Tibial nerve (tissue), 4 donors: Measurements from ENCODE around the gene FAM163B. TPM values are rescaled to one million over a fixed set of nuclear protein-coding genes. Genes with fewer than 3 reads are reported as not detected.

Source experiments
- DNase-seq, 2 donors: peaks; one replicate each; pipeline ENCODE4 v3.0.0-alpha.2; 2019; ENCODE audit warnings: low spot score in 2 of 2
- H3K27ac ChIP-seq, 4 donors: fragments of 200-600 bp; sonication (generic) in 3 of 4; one replicate each; pipeline ENCODE4 v1.5.1; 2017 to 2019; ENCODE audit warnings: mild to moderate bottlenecking in 1 of 4
- H3K27me3 ChIP-seq, 2 donors: fragments of 200-600 bp; sonication (generic) in 1 of 2; one replicate each; pipeline versions ENCODE4 v1.5.1 to v1.6.0; 2017 to 2019
- H3K36me3 ChIP-seq, 3 donors: fragments of 200-600 bp; sonication (generic); one replicate each; pipeline ENCODE4 v1.5.1; 2018 to 2019
- H3K4me1 ChIP-seq, 4 donors: fragments of 200-600 bp; sonication (generic) in 3 of 4; one replicate each; pipeline ENCODE4 v1.5.1; 2017 to 2019
- H3K4me3 ChIP-seq, 4 donors: fragments of 200-600 bp; sonication (generic) in 3 of 4; one replicate each; pipeline ENCODE4 v1.5.1; 2017 to 2019; ENCODE audit warnings: mild to moderate bottlenecking in 1 of 4, moderate library complexity in 1 of 4
- H3K9me3 ChIP-seq, 4 donors: fragments of 200-600 bp; sonication (generic) in 3 of 4; one replicate each; pipeline ENCODE4 v1.5.1; 2017 to 2019
- EP300 ChIP-seq, 2 donors: sonication (generic); formaldehyde crosslinking; IDR thresholded peaks; one replicate each; pipeline ENCODE4 v1.6.1; 2017; ENCODE audit warnings: antibody characterized with exemption in 2 of 2, mild to moderate bottlenecking in 1 of 2
- POLR2A ChIP-seq, 2 donors: fragments of 450-650 bp; IDR thresholded peaks; one replicate each; pipeline ENCODE4 v1.6.1; 2017; ENCODE audit warnings: antibody characterized with exemption in 2 of 2, mild to moderate bottlenecking in 2 of 2, moderate library complexity in 2 of 2
- WGBS, 2 donors: methylation state at CpG; one replicate each; pipeline ENCODE4 v1.1.5; 2018; 5-methylcytosine and 5-hydroxymethylcytosine counted together
- total RNA-seq, 4 donors: library from RNA; depleted of rRNA; stranded (reverse); fragments of >200 nt; gene quantifications; one replicate each; pipeline ENCODE4 v1.1.0, GENCODE V29; 2016
- TF ChIP-seq, protein P1 (sequence below), 5 experiments: fragments of 200-600 bp in 3 of 5; fragments of 450-650 bp in 2 of 5; sonication (generic) in 3 of 5; IDR thresholded peaks; one replicate each; pipeline ENCODE4 v1.5.1; 2016 to 2019; ENCODE audit warnings: antibody characterized with exemption in 5 of 5, mild to moderate bottlenecking in 3 of 5, moderate library complexity in 2 of 5

The FAM163B gene
- total RNA-seq, 4 donors from 2014 or later: 0.90 to 2.2 (median 1.0) TPM; not detected in 1

DNA sequence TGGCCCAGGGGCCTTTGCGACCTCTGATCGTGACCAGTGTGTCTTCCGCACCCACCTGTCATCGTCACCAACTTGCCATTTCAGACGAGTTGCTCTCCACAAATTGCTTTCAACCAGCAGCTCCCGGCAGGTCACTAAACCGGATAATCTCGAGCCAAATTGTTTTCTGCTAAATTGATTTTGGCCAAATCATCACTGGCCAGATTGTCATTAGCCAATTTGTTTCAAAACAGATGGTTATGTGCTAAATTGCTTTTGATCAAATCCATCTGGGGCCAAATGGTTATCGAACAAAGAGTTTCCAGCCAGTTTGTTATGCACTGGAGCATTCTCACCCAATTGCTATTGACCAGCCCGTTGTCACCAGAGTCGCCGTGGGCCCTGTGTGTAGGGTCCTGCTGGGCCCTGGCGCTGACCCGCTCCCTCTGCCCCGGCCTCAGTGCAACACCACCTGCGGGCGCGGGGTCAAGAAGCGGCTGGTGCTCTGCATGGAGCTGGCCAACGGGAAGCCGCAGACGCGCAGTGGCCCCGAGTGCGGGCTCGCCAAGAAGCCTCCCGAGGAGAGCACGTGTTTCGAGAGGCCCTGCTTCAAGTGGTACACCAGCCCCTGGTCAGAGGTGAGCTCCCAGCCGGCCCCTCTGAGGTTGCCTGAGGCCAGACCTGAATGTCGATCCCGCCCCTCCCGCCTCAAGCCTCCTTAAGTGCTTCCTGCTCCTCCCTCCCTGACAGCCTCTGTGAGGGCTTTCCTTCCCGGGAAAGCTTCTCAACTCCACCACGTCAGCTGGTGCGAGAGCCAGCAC lies 39.1 kb downstream of the FAM163B start:
- 63 to 73% methylated on average over 19 to 36 of the region's 36 CpGs for WGBS, 2 donors
- no peak overlapping the region for H3K27ac ChIP-seq
- no peaks in the 10 kb centered on the region for H3K9me3 ChIP-seq
- H3K36me3 ChIP-seq: no peaks in the 10 kb centered on the region
- DNase-seq: no peak
- peaks cover 0 to 22% of the 10 kb centered on the region in 2 donors for H3K27me3 ChIP-seq
- peaks cover 0 to 20% (median 2%) of the 10 kb centered on the region in 4 donors for H3K4me1 ChIP-seq
- no peak overlapping the region for H3K4me3 ChIP-seq
- no peak for TF ChIP-seq EP300 (IDR thresholded peaks at IDR 0.05)
- TF ChIP-seq, protein P1, sequence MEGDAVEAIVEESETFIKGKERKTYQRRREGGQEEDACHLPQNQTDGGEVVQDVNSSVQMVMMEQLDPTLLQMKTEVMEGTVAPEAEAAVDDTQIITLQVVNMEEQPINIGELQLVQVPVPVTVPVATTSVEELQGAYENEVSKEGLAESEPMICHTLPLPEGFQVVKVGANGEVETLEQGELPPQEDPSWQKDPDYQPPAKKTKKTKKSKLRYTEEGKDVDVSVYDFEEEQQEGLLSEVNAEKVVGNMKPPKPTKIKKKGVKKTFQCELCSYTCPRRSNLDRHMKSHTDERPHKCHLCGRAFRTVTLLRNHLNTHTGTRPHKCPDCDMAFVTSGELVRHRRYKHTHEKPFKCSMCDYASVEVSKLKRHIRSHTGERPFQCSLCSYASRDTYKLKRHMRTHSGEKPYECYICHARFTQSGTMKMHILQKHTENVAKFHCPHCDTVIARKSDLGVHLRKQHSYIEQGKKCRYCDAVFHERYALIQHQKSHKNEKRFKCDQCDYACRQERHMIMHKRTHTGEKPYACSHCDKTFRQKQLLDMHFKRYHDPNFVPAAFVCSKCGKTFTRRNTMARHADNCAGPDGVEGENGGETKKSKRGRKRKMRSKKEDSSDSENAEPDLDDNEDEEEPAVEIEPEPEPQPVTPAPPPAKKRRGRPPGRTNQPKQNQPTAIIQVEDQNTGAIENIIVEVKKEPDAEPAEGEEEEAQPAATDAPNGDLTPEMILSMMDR (IDR thresholded peaks at IDR 0.05): no peak
- TF ChIP-seq POLR2A (IDR thresholded peaks at IDR 0.05): no peak

DNA sequence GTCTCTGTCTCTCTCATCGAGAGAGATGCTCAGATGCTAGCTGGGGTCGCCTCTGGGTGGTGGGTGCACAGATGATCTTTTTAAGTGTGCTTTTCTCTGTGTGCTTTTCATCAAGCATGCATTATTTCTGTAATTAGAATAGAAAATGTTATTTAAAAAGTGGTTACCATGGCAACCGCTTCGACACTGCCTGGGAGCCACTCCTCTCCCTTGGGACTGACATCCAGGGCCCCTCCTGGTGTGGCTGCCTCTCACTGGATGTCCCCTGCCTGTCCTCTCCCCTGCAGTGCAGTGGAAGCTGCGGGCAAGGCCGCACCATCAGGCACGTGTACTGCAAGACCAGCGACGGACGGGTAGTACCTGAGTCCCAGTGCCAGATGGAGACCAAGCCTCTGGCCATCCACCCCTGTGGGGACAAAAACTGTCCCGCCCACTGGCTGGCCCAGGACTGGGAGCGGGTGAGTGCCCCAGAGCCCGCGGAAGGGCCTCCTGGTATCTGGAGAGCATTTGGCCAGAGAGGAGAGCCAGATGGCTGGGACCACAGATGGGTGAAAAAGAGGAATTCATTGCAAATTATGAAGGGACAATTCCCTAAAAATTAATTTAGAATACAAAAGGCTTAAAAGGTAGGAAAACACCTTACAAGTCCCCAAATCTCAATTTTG lies 39.9 kb downstream of the FAM163B start:
- DNase-seq: no peak
- peaks cover 0 to 26% (median 4%) of the 10 kb centered on the region in 4 donors for H3K4me1 ChIP-seq
- TF ChIP-seq, protein P1 (IDR thresholded peaks at IDR 0.05): no peak
- TF ChIP-seq POLR2A (IDR thresholded peaks at IDR 0.05): no peak
- no peak for TF ChIP-seq EP300 (IDR thresholded peaks at IDR 0.05)
- H3K36me3 ChIP-seq: no peaks in the 10 kb centered on the region
- no peak overlapping the region for H3K4me3 ChIP-seq
- 83 to 84% methylated on average over 14 of the region's 14 CpGs for WGBS, 2 donors
- peaks cover 0 to 16% of the 10 kb centered on the region in 2 donors for H3K27me3 ChIP-seq
- no peaks in the 10 kb centered on the region for H3K9me3 ChIP-seq
- H3K27ac ChIP-seq: no peak overlapping the region

DNA sequence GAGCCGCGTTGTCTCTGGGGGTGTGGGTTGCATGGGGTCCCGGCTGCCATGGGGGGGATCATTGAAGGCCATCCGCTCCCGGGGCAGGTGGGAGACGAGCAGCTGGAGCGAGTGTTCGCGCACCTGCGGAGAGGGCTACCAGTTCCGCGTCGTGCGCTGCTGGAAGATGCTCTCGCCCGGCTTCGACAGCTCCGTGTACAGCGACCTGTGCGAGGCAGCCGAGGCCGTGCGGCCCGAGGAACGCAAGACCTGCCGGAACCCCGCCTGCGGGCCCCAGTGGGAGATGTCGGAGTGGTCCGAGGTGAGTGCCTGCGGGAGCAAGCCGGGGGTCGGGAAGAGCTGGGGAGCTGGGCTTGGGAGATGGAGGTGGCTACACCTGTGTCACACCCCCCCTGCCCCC lies 41.0 kb downstream of the FAM163B start:
- no peaks in the 10 kb centered on the region for H3K36me3 ChIP-seq
- H3K4me3 ChIP-seq: no peak overlapping the region
- H3K4me1 ChIP-seq: peaks cover 0 to 29% (median 7%) of the 10 kb centered on the region in 4 donors
- WGBS, 2 donors: 87 to 92% methylated on average over 33 of the region's 33 CpGs
- H3K27me3 ChIP-seq: peaks cover 0 to 7% of the 10 kb centered on the region in 2 donors
- no peaks in the 10 kb centered on the region for H3K9me3 ChIP-seq
- no peak for DNase-seq
- no peak overlapping the region for H3K27ac ChIP-seq
- TF ChIP-seq, protein P1 (IDR thresholded peaks at IDR 0.05): no peak
- TF ChIP-seq POLR2A (IDR thresholded peaks at IDR 0.05) (no peak), EP300 (IDR thresholded peaks at IDR 0.05) (no peak)

DNA sequence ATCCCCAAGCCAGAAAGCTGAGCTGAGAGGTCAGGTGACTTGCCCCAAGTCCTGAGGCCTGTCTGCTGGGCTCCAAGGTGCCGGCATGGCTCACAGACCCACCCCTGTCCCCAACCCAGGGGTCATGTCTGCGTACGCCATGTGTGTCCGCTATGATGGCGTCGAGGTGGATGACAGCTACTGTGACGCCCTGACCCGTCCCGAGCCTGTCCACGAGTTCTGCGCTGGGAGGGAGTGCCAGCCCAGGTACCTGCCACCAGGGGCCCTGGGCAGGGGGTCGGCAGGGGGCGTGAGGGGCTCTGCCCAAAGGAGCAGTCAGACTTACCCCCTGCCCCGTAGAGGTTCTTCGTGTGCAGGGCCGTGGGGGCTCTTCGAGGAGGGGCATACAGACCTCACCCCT lies 42.4 kb downstream of the FAM163B start:
- Histone ChIP-seq H3K4me1 (peaks cover 0 to 27% (median 11%) of the 10 kb centered on the region in 4 donors), H3K27me3 (peaks cover 0 to 7% of the 10 kb centered on the region in 2 donors), H3K27ac (no peak overlapping the region), H3K9me3 (no peaks in the 10 kb centered on the region), H3K36me3 (no peaks in the 10 kb centered on the region), H3K4me3 (no peak overlapping the region)
- 89 to 96% methylated on average over 12 to 17 of the region's 17 CpGs for WGBS, 2 donors
- TF ChIP-seq EP300 (IDR thresholded peaks at IDR 0.05) (no peak), POLR2A (IDR thresholded peaks at IDR 0.05) (no peak)
- TF ChIP-seq, protein P1 (IDR thresholded peaks at IDR 0.05): no peak
- no peak for DNase-seq

DNA sequence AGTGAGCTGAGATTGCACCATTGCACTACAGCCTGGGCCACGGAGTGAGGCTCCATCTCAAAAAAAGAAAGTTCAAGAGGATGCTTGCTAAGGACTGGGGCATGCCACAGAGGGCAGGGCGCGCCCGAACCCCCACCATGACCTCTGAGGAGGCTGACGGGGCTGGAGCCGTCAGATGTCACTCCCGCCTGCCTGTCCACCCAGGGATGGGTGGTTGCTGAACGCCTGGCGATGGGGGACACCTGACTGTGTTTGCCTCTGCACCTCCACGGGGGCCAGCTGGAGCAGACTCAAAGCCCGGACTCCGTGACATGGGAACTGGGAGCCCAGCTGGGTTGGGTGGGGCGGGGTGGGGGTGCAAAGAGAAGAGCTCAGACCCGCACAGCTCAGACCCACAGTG lies 42.8 kb downstream of the FAM163B start:
- TF ChIP-seq EP300 (IDR thresholded peaks at IDR 0.05) (no peak), POLR2A (IDR thresholded peaks at IDR 0.05) (no peak)
- TF ChIP-seq, protein P1 (IDR thresholded peaks at IDR 0.05): no peak
- DNase-seq: no peak
- H3K27me3 ChIP-seq: peaks cover 0 to 7% of the 10 kb centered on the region in 2 donors
- H3K36me3 ChIP-seq: no peaks in the 10 kb centered on the region
- H3K4me3 ChIP-seq: no peak overlapping the region
- H3K4me1 ChIP-seq: peaks cover 0 to 28% (median 11%) of the 10 kb centered on the region in 4 donors
- no peaks in the 10 kb centered on the region for H3K9me3 ChIP-seq
- 85 to 95% methylated on average over 9 to 13 of the region's 14 CpGs for WGBS, 2 donors
- no peak overlapping the region for H3K27ac ChIP-seq
